SK-N-SH treated with all-trans-retinoic acid at 6 μM for 48 hours (cell line): Measurements from ENCODE around the gene UCKL1.

Source experiments
- ARNTL ChIP-seq: fragments of 450-650 bp; formaldehyde crosslinking; IDR thresholded peaks from 2 replicates; pipeline ENCODE4 v1.5.0; 2020; ENCODE audit warnings: low read depth, mild to moderate bottlenecking, moderate library complexity, borderline replicate concordance
- CSDC2 ChIP-seq: fragments of 250-450 bp; sonication (Bioruptor Pico); IDR thresholded peaks from 2 replicates; pipeline ENCODE4 v1.5.0; 2020; ENCODE audit warnings: mild to moderate bottlenecking, moderate library complexity
- GLIS3 ChIP-seq: fragments of 250-450 bp; sonication (Bioruptor Pico); IDR thresholded peaks from 2 replicates; pipeline ENCODE4 v1.5.0; 2020; ENCODE audit warnings: mild to moderate bottlenecking, moderate library complexity
- PPARA ChIP-seq: fragments of 250-450 bp; sonication (Bioruptor Pico); IDR thresholded peaks from 2 replicates; pipeline ENCODE4 v1.5.0; 2020; ENCODE audit warnings: mild to moderate bottlenecking, borderline replicate concordance
- RARB ChIP-seq: fragments of 250-450 bp; sonication (Bioruptor Pico); IDR thresholded peaks from 2 replicates; pipeline ENCODE4 v1.8.0; 2021; ENCODE audit warnings: mild to moderate bottlenecking, moderate library complexity
- SNAI2 ChIP-seq: fragments of 250-450 bp; sonication (Bioruptor Pico); IDR thresholded peaks from 2 replicates; pipeline ENCODE4 v1.5.0; 2020; ENCODE audit warnings: mild to moderate bottlenecking, moderate library complexity
- TCF4 ChIP-seq: fragments of 250-450 bp; sonication (Bioruptor Pico); IDR thresholded peaks from 2 replicates; pipeline ENCODE4 v1.8.0; 2021; ENCODE audit warnings: mild to moderate bottlenecking, moderate library complexity, borderline replicate concordance
- ZC3H10 ChIP-seq: fragments of 250-450 bp; sonication (Bioruptor Pico); IDR thresholded peaks from 2 replicates; pipeline ENCODE4 v1.5.1; 2021; ENCODE audit warnings: mild to moderate bottlenecking, moderate library complexity
- ZFP3 ChIP-seq: fragments of 250-450 bp; sonication (Bioruptor Pico); IDR thresholded peaks from 2 replicates; pipeline ENCODE4 v1.5.0; 2020; ENCODE audit warnings: mild to moderate bottlenecking, moderate library complexity
- ZFP30 ChIP-seq: fragments of 450-650 bp; formaldehyde crosslinking; IDR thresholded peaks from 2 replicates; pipeline ENCODE4 v1.5.0; 2022; ENCODE audit warnings: mild to moderate bottlenecking, moderate library complexity
- TF ChIP-seq, protein P1 (sequence below): fragments of 250-450 bp; sonication (Bioruptor Pico); IDR thresholded peaks from 2 replicates; pipeline ENCODE4 v1.5.1; 2020; ENCODE audit warnings: low read depth, mild to moderate bottlenecking, moderate library complexity
- TF ChIP-seq, protein P2 (sequence below): fragments of 250-450 bp; sonication (Bioruptor Pico); IDR thresholded peaks from 2 replicates; pipeline ENCODE4 v1.8.0; 2021; ENCODE audit warnings: low read depth, mild to moderate bottlenecking, moderate library complexity, borderline replicate concordance
- TF ChIP-seq, protein P3 (sequence below): fragments of 250-450 bp; sonication (Bioruptor Pico); IDR thresholded peaks from 2 replicates; pipeline ENCODE4 v1.8.0; 2020; ENCODE audit warnings: mild to moderate bottlenecking, moderate library complexity, borderline replicate concordance
- TF ChIP-seq, protein P4 (sequence below): fragments of 250-450 bp; sonication (Bioruptor Pico); IDR thresholded peaks from 2 replicates; pipeline ENCODE4 v1.5.1; 2021; ENCODE audit warnings: mild to moderate bottlenecking, moderate library complexity

DNA sequence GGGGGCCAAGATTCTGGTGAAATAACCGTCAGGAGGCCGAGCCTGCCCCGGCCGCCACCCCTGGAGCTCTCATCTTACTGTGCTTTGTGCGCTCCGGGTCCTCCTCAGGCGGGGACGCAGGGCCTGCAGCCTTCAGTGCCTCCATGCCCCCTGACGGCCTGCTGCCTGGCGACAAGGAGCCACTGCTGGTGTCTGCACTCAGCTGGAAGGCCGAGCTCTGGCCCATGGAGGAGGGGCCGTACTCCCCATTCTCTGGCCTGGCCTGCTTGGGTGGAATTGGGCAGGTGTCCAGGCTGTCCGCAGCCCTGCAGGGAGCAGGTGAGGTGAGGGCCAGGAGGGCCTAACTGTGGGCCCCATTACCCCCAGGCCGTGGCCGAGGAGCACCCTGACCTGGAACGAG is 8.2 kb upstream of the UCKL1 start:
- TF ChIP-seq, protein P1, sequence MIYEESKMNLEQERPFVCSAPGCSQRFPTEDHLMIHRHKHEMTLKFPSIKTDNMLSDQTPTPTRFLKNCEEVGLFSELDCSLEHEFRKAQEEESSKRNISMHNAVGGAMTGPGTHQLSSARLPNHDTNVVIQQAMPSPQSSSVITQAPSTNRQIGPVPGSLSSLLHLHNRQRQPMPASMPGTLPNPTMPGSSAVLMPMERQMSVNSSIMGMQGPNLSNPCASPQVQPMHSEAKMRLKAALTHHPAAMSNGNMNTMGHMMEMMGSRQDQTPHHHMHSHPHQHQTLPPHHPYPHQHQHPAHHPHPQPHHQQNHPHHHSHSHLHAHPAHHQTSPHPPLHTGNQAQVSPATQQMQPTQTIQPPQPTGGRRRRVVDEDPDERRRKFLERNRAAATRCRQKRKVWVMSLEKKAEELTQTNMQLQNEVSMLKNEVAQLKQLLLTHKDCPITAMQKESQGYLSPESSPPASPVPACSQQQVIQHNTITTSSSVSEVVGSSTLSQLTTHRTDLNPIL = no peak
- TF ChIP-seq, protein P2, sequence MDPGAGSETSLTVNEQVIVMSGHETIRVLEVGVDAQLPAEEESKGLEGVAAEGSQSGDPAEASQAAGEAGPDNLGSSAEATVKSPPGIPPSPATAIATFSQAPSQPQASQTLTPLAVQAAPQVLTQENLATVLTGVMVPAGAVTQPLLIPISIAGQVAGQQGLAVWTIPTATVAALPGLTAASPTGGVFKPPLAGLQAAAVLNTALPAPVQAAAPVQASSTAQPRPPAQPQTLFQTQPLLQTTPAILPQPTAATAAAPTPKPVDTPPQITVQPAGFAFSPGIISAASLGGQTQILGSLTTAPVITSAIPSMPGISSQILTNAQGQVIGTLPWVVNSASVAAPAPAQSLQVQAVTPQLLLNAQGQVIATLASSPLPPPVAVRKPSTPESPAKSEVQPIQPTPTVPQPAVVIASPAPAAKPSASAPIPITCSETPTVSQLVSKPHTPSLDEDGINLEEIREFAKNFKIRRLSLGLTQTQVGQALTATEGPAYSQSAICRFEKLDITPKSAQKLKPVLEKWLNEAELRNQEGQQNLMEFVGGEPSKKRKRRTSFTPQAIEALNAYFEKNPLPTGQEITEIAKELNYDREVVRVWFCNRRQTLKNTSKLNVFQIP = no peak
- TF ChIP-seq ZFP3 (CRISPR knock-in tag) (no peak), PPARA (CRISPR knock-in tag) (no peak), TCF4 (no peak), CSDC2 (no peak), ZC3H10 (CRISPR knock-in tag) (no peak), RARB (CRISPR knock-in tag) (no peak), ZFP30 (CRISPR knock-in tag) (no peak), SNAI2 (CRISPR knock-in tag) (no peak), ARNTL (CRISPR knock-in tag) (no peak), GLIS3 (CRISPR knock-in tag) (no peak)
- TF ChIP-seq, protein P3, sequence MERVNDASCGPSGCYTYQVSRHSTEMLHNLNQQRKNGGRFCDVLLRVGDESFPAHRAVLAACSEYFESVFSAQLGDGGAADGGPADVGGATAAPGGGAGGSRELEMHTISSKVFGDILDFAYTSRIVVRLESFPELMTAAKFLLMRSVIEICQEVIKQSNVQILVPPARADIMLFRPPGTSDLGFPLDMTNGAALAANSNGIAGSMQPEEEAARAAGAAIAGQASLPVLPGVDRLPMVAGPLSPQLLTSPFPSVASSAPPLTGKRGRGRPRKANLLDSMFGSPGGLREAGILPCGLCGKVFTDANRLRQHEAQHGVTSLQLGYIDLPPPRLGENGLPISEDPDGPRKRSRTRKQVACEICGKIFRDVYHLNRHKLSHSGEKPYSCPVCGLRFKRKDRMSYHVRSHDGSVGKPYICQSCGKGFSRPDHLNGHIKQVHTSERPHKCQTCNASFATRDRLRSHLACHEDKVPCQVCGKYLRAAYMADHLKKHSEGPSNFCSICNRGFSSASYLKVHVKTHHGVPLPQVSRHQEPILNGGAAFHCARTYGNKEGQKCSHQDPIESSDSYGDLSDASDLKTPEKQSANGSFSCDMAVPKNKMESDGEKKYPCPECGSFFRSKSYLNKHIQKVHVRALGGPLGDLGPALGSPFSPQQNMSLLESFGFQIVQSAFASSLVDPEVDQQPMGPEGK = no peak
- TF ChIP-seq, protein P4, sequence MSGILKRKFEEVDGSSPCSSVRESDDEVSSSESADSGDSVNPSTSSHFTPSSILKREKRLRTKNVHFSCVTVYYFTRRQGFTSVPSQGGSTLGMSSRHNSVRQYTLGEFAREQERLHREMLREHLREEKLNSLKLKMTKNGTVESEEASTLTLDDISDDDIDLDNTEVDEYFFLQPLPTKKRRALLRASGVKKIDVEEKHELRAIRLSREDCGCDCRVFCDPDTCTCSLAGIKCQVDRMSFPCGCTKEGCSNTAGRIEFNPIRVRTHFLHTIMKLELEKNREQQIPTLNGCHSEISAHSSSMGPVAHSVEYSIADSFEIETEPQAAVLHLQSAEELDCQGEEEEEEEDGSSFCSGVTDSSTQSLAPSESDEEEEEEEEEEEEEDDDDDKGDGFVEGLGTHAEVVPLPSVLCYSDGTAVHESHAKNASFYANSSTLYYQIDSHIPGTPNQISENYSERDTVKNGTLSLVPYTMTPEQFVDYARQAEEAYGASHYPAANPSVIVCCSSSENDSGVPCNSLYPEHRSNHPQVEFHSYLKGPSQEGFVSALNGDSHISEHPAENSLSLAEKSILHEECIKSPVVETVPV (CRISPR knock-in tag) = no peak
